PC-3 (cell line): ENCODE data around the gene PTPRN2.

ENCODE experiments used
- CTCF ChIP-seq: fragments of 300-600 bp; sonication (generic); conservative IDR thresholded peaks from 2 replicates; pipeline ENCODE4 v1.5.1; 2017; ENCODE audit warnings: antibody characterized with exemption, low read depth, mild to moderate bottlenecking, low read length
- EZH2phosphoT487 ChIP-seq: fragments of 300-600 bp; sonication (generic); IDR thresholded peaks from 2 replicates; pipeline ENCODE4 v1.6.1; 2018; ENCODE audit warnings: mild to moderate bottlenecking, antibody characterized with exemption, low read length, borderline replicate concordance

GRCh38 chr7:157849341-157849596 lies 738.4 kb downstream of the PTPRN2 start:
- no peak for TF ChIP-seq CTCF
- no peak for TF ChIP-seq EZH2phosphoT487
